HG03558 (cell line): Measurements from ENCODE around the gene CD44.

Experiments used
- ATAC-seq: cut with Tn5 transposase; IDR thresholded peaks from one replicate; pipeline ENCODE4 v1.9.1; 2021; ENCODE audit warnings: moderate number of reproducible peaks; ENCODE audit not compliant: unreplicated experiment; ENCODE audit errors: extremely low read depth

CD44 gene

GRCh38 chr11:35233518-35233917, 94.5 kb downstream of the CD44 start:
- no peak for ATAC-seq

- ATAC-seq, result no peak
Observed at GRCh38 chr11:35234460-35235156, 95.6 kb downstream of the CD44 start.

- ATAC-seq, result no peak
Observed at GRCh38 chr11:35235157-35235468, 96.1 kb downstream of the CD44 start.

GRCh38 chr11:35235498-35235897, 96.5 kb downstream of the CD44 start:
- ATAC-seq, result no peak

GRCh38 chr11:35235936-35236666, 97.1 kb downstream of the CD44 start:
- no peak for ATAC-seq

GRCh38 chr11:35236667-35237003, 97.7 kb downstream of the CD44 start:
- no peak for ATAC-seq

GRCh38 chr11:35237351-35237750, 98.4 kb downstream of the CD44 start:
- ATAC-seq, result no peak

- no peak for ATAC-seq
Observed at GRCh38 chr11:35237860-35238715, 99.1 kb downstream of the CD44 start.

GRCh38 chr11:35238882-35239281, 99.9 kb downstream of the CD44 start:
- no peak for ATAC-seq

GRCh38 chr11:35239471-35240075, 100.6 kb downstream of the CD44 start:
- ATAC-seq, result no peak

GRCh38 chr11:35241083-35241482, 102.1 kb downstream of the CD44 start:
- no peak for ATAC-seq

- ATAC-seq, result no peak
Observed at GRCh38 chr11:35241531-35241930, 102.6 kb downstream of the CD44 start.

- no peak for ATAC-seq
Observed at GRCh38 chr11:35242412-35243242, 103.7 kb downstream of the CD44 start.

- no peak for ATAC-seq
Observed at GRCh38 chr11:35243774-35244173, 104.8 kb downstream of the CD44 start.

- no peak for ATAC-seq
Observed at GRCh38 chr11:35245056-35245455, 106.1 kb downstream of the CD44 start.

- no peak for ATAC-seq
Observed at GRCh38 chr11:35245786-35246185, 106.8 kb downstream of the CD44 start.

- no peak for ATAC-seq
Observed at GRCh38 chr11:35246745-35247144, 107.8 kb downstream of the CD44 start.

- no peak for ATAC-seq
Observed at GRCh38 chr11:35247428-35247827, 108.5 kb downstream of the CD44 start.

GRCh38 chr11:35247863-35248262, 108.9 kb downstream of the CD44 start:
- ATAC-seq, result no peak
